ENCODE data around the gene OR2T11.
"Not testable (repeated sequence)": the region's sequence is repeated elsewhere in the genome, so short reads cannot be mapped to it uniquely, and the experiment has no call there.

OR2T11 gene

GRCh38 chr1:248618878-248619277 is 16.0 kb downstream of the OR2T11 start:
- no peak for FAIRE-seq

DNA sequence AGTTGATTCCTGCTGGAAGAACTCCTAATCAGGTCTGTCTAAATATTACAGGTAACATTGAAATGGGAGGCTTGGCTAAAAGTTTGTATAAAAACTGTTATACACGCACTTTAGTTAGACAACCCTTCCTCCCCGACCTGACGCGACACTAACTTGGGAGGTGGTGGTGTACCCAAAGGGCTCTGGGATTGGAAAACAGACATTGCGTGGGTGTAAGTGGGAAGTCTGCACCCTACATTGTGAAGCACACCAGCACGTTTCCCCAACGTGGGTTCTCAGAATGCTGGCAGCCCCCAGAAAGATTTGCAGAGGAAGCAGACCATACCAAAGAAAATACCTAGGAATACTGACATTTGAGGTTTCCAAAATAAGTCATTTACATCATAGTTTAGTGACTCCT is 16.8 kb downstream of the OR2T11 start:
- FAIRE-seq, result no peak

DNA sequence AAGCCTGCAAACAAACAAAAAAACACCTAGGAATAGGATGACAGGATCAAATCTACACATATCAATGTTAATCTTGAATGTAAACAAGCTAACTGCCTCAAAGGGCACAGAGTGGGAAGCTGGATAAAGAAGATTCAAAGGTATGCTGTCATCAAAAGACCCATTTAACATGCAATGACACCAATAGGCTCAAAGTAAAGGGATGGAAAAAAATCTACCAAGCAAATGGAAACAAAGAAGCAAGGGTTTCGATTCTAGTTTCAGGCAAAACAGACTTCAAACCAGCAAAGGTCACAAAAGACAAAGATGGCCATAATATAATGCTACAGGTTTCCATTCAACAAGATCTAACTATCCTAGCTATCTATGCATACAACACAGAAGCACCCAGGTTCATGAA is 21.1 kb downstream of the OR2T11 start:
- no peak for FAIRE-seq

DNA sequence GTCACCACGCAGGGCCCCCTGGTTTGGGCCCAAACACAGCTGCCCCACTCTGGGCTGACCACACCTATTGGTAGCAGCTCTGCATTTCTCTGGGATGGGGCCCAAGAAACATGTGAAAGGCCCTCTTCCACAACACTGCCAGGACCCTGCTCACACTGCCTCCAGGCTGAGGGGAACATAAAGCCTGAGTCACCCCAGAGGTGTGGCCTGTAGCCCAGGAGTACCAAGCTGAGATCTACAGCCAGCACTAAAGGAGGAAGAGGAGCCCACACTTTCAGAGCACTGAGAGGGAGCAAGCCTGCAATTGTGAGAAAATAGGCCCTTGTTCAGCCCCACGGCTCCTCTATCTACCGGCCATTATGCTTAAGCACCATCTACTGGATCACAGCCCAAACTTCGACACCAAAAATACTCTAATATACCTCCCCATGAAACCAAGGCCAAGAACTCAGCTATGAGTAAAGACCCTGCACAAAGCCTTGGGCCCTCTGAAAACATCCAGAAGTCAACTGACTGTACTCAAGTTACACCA is 22.9 kb downstream of the OR2T11 start:
- no peak for FAIRE-seq

- no peak for FAIRE-seq
Measured at GRCh38 chr1:248610301-248610700, 24.6 kb downstream of the OR2T11 start.

GRCh38 chr1:248599396-248599795 is 35.5 kb downstream of the OR2T11 start:
- FAIRE-seq, result no peak

GRCh38 chr1:248597589-248597988 is 37.3 kb downstream of the OR2T11 start, which contains the start of gene OR2T10:
Gene OR2T10, minus strand, starts transcription at chr1:248597700. Its CDS starts 3,932 bp downstream, at chr1:248593768.
- no peak for FAIRE-seq

DNA sequence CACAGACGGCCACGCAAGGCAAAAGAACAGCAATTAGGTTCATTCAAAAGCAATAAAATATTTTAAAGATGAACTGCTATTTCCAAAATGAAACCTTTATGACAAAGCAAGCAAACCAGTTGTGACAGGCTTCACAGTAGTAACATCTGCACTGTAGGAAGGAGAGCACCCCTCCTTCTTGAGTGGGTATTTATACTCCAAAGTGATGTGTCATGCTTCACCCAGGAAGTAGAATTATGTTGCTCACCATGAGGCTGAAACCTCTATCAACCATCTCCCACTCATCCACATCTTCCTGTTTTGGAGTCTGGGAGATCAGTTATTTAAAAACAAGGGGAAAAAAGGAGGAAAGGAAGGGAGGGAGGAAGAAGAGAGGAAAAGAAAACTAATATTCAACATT is 38.3 kb downstream of the OR2T11 start:
- no peak for FAIRE-seq

DNA sequence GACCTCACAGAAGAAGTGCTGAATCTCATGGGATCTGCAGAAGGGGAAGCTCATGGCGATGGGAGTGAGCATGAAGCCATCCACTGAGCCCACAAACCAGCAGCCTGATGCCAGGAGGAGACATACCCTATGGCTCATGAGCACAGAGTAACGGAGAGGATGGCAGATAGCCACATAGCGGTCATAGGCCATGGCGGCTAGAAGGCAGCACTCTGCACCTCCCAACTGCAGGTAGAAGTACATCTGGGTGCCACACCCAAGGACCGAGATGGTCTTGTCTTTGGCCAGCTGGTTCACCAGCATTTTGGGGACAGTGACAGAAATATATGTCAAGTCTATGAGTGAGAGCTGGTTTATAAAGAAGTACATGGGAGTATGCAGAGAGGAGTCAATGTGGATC is 41.7 kb downstream of the OR2T11 start:
- no peak for FAIRE-seq

DNA sequence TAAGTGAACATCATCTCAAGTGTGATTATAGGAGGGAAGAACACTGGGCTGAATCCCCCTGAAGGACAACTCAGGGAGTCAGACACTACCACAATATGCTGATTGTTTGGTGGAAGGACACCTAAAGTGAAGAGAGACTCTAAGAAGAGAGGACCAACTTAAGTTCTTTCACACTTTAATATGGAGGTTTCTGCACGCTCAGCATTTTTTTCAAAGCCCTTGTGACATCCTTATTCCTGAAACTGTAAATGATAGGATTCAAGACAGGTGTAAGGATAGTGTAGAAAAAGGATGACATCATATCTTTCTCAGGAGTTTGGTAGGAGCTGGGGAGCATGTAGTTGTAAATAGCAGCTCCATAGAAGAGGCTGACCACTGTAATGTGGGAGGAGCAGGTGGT is 42.2 kb downstream of the OR2T11 start:
- no peak for FAIRE-seq

- FAIRE-seq, result no peak
Measured at GRCh38 chr1:248590055-248590454, 44.8 kb downstream of the OR2T11 start.

DNA sequence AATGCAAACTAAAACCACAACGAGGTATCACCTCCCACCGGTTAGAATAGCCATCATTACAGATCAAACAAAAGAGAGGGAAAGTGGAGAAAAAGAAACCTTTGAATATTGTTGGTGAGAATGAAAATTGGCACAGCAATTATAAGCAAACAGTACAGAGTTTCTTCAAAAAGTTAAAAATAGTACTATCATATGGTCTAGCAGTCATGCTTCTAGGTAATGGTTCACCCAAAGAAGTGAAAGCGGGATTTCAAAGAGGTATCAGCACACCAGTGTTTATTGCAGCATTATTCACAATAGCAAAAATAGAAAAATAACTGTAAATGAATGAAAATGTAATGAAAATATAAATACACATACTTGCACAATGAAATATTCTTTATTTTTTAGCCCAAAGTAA is 45.6 kb downstream of the OR2T11 start:
- no peak for FAIRE-seq

GRCh38 chr1:248585266-248585665 is 49.6 kb downstream of the OR2T11 start:
- no peak for FAIRE-seq

DNA sequence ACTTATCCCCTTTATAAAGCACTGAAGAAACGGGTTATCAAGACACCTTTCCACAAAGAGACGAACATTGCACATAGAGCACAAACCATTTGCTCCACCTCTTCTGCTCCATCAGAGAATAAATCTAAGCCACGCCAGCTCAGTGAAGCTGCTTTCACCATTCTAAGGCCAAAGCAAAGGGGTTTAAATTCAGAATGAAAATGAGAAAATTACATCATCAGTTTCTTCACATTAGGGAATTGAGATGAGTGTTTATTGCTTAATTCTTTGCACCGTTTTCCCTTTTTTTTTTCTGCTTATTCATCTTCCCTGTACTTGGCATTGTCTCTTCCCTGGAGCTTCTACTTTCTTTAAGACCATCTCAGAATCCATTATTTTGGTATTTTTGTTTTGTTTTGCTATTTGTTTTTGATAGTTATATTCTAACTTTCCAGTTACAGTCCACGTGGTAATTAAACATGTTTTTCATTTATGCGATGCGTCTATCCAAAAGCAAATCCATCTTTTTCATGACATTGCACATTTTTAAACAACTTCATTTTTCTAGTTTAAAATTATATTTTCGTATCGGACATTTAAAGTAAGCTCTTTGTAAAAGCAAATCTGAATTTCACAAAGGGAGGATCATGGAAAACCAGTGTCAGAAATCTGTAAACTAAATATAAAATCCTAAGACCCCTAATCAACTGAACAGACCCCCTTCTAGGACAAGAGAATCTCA is 58.5 kb downstream of the OR2T11 start:
- FAIRE-seq, result no peak

DNA sequence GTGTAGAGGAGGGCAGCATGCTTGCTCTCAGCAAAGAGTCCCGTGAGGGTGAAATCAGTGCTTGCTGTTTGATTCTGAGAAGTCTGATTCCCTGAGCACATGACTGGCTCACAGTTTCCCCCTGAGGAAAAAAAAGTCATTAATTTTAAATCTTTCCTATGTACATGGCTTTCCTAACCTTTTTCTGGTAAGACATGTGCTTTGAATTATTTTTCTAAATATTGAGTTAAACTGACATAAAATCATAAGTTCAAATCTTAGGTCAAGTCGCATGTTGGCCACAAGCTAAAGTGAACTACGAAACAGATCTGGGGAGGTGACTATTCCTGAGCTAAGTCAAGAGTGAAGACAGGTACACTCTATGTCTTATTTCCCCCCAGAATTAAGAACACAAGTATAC is 60.2 kb downstream of the OR2T11 start, which contains the start of gene OR2T34:
OR2T34 (minus strand) TSS at position 101 of the 400 bp plus-strand sequence; CDS start at position 101, 0 bp downstream.
- not testable (repeated sequence) for FAIRE-seq

DNA sequence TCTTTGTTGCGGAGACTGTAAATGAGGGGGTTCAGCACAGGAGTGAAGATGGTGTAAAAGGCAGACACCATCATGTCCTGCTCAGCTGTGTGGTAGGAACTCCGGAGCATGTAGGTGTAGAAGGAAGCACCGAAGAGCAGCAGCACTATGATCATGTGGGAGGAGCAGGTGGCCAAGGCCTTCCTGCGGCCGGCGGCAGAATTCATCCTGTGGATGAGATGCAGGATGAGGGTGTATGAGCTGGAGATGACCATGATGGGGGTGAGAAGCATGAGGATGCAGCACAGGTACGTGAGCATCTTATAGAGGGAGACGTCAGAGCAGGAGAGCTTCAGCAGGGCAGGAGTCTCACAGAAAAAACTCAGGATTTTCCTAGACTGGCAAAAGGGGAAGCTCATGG is 61.0 kb downstream of the OR2T11 start:
- FAIRE-seq, result not testable (repeated sequence)
